GM19397 (cell line): ENCODE measurements around the gene NNT.

Experiments
- ATAC-seq: cut with Tn5 transposase; IDR thresholded peaks from one replicate; pipeline ENCODE4 v1.9.1; 2021; ENCODE audit warnings: mild to moderate bottlenecking, moderate library complexity; ENCODE audit not compliant: unreplicated experiment

NNT gene

DNA sequence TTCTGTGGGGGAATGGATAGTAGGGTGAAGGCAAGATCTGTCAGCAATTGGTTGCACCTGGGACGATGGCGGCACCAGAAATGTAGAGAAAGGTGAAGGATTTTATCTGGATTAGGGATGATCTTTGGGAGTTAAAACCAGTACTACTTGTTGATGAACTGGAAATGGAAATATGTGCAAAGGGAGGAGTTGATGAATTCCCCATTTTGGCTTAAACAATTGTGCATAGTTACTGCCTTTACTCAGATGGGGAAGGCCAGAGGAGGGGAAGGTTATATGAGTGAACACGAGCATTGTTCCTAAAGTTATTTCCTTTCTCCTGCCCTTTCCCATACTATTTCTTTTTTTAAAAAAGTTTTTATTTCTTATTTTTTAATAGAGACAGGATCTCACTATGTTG is 19.1 kb downstream of the NNT start:
- ATAC-seq = no peak

DNA sequence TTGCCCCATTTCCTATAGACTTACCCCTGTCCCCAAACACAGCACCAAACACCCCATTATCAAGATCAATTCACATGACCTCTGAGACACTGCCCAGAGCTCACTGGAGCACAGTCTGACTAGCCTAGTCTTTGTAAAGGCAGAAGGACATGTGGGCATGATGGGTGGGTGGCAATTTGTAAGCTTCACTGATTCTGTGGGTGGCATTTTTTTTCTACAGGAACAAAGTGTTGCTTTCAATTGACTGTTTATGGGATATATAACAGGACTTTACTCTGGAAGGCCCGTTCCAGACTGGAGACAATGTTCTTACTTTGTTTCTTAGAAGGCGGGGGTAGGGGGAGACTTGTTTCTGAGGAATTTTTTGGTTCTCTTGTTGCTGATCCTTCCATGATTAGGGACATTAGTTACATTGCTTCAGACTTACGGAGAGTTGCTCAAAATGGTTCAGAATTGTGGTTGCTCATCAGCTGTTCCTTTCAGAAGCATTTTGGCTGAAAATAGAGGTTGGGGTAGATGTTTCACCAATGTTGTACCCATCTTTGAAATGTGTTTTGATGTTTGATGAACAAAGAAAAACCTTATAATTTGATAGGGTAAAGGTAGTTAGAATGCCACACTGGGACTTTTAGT is 20.2 kb downstream of the NNT start:
- no peak for ATAC-seq

DNA sequence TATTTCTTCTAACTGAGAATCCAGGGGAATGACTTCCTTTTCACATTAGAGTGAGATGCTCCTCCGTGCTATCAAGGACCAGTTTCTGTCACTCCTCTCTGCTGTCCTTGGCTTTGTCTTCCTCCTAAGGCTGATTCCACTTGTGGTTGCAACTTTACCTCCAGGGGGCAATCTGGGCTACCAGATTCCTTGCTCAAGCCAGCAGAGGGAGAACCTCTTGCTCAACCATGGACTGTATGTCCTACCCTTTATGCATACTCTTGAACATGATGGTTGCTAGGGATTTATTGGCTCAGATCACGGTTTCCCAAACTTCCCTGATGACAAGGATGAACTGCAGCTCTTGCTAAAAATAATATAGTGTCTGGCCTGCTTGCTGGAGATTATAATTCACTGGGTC is 24.0 kb downstream of the NNT start:
- ATAC-seq = no peak

DNA sequence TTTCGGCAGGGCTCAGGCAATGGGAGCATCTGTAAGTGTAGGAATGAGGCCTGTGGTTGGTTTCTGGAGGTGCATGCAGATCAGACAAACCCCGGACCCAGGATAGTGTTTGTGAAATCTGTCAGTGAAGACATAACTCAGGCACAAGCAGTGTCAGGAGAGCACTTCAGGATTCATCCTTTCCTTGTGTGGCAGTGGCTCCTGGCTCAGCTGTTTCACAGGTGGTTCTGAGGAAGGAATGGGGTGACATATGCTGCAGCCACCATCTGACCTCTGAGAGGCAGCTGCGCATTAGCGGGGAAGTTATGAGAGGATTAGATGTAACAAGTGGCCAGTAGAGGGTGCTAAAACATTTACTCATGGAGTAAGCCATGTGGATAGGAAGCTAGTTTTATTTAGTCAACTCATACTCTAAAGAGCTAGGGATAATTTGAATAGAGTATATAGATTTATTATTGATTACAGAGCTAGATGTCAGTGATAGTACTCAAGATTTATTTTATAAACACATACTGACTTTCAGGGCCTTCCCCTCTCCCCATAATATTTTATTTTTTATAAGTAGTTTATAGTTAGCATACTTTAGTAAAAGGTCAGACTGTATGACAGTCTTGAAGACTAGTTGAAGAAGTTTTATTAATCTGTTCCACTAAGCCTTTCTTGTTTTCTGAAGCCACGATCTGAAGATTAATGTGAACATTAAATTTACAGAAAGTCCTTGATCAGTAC is 28.4 kb downstream of the NNT start:
- peak; percentile 86 for ATAC-seq

DNA sequence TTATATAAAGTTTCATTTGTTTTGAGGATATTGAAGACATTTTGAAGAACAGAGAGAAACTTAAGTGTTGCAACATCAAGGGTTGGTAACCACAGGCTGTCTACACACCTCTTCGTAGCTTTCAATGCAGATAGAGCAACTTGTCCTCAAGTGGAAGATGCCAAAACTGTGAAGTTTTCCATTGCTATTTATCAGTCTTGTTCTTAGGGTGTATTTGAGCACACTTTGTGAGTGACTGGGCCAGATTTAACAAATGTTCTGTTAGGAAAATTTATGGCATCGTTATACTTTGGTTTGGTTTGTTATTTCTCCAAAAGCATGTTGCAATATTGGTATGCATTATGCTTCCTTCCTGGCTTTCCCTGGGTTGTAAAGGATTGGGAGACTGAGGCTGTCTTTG is 31.6 kb downstream of the NNT start:
- no peak for ATAC-seq

DNA sequence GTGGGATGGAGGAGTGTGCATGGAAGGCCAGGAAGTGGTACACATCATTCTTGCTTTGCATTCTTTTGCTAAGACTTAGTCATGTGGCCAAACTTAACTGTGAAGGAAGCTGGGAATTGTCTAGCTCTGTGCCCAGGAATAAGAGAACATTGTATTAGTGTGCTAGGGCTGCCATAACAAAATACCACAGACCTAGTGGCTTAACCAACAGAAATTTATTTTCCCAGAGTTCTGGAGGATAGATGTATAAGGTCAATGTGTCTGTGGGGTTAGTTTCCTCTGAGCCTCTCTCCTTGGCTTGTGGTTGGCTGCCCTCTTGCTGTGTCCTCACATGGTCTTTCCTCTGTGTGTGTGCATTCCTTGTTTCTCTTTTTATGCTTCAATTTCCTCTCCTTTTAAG is 32.4 kb downstream of the NNT start:
- ATAC-seq = no peak

DNA sequence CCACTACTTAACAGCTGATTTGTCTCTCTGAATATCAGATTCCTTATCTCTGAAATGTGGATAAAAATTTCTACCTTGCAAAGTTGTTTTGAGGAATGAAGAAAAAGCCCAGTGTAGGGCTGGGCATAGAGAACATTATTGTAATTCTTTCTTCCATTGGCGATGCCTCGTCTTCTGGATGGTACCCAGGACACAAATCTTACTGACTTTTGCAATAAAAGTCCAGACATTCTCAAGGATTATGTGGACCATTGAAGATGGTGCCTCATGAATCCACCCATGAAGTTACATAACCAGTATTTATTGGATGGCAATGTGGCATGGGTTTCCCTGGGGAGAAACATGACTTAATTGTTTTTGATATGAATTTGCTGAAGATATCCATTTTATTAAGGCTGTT is 33.1 kb downstream of the NNT start:
- ATAC-seq = no peak

DNA sequence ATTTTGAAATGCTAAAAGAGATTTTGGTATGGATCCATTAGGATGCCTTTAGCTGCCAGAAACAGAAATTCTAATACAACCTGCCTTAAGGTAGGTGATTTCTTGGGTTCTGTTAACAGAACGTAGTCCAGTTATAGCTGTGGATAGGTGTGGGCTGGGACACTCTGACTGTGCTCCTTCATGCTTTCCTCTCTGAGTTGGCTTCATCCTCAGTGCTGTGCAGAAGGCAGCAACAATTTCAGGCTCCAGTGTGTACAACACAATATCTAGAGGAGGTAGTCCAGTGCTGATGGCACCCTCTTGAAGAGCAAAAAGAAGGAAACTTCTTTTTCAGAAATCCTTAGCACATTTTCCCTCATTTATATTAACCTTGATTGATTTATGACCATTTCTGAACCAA is 34.4 kb downstream of the NNT start:
- ATAC-seq = no peak

DNA sequence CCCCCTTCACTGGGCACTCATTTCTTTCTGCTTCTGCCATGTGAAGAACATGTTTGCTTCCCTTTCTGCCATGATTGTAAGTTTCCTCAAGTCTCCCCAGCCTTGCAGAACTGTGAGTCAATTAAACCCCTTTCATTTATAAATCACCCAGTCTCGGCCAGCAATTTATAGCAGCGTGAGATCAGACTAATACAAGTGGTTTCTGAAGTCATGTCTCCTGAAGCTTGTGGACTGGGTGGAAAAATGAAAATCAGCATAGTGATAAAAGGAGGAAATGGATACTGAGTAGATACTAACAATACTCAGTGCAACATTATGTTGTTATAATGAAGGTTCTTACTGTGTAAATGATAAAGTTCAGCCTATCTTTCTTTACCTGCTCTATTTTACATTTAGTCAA is 35.1 kb downstream of the NNT start:
- no peak for ATAC-seq

DNA sequence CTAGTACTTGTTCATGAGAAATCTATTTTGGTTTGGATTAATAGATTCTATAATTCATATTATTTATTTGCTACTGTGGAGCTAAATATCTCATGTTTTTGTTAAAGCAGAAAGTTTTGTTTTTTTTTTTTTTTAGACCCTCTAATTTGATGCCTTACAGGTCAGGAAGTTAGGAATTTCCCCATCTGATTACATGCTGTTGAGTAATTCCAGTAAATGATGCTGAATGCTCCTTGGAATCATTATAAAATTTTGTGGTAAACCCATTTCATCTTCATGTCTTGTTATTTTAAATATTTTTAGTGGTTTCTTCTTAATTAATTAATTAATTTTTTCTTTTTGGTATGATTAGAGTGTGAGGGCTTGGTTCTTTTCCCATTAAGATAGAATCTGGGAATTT is 35.6 kb downstream of the NNT start:
- ATAC-seq = no peak

DNA sequence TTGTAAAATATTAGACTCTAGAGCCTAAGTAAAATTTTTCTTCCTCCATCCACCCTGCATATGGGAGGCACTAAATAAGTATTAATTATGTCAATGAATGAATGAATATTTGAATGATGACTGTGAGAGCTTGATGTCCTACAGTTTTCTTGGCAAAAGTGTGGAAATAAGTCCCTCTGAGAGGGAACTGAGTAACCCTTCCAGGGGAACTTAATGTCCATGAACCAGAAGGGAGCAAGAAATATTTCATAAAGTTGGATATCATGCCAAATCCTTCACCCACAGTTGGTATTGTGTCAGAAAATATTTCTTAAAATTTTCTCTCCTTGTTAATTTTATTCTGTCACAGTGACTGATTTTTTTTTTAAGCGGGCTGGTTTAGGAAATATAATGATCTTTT is 36.6 kb downstream of the NNT start:
- ATAC-seq = no peak

DNA sequence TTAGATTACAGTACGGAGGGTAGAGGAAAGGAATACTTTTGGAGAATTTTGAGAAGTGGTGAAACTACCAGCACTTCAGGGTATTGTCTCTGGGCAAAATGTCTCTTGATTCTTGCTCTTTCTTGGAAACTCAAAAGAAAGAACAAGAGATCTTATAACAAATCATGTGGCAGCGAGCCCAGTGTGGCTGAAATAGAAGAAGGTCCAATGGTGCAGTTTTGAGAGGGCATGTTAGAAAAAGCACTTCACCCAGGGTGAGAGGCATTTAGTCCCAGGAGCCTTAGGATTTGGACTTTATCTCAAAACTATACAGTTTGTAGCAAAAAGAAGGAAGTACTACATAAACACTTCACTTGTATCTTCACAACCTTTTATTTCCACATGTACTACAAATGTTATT is 39.4 kb downstream of the NNT start:
- ATAC-seq = no peak

DNA sequence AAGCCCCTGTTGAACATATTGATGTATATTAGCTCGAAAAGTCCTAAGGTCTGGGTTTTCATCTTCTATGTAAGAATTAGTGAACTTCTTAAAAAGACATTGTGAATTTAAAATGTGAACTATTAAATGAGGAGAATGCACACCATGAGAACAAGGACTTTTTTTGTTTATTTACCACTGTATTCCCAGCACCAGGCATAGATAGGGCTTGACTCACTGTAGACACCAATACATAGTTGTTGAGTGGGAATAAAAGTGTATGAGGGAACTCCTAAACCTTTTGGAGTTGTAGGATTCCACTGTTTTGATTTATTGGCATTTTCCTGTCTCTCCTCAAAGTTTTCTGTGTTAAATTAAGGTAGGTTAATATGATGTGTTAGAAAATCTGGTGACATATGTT is 40.3 kb downstream of the NNT start:
- no peak for ATAC-seq

DNA sequence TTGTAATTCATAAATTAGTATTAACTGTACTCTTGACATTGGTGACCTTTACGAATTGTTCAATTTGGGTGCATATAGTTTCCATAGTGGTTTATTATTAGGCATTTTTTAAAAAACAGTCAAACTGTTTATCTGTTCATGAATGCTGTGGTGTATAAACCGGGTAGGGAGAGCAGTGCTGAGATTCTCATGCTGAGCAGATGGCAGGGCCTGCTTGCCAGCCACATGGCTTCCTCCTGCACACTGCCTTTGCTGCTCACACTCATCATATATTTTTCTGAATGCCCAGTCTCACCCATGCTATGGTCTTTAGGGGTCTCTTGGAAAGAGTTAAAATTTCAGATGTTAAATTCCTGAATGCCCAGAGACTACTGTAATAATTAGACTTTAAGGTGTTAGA is 40.8 kb downstream of the NNT start:
- ATAC-seq = no peak

DNA sequence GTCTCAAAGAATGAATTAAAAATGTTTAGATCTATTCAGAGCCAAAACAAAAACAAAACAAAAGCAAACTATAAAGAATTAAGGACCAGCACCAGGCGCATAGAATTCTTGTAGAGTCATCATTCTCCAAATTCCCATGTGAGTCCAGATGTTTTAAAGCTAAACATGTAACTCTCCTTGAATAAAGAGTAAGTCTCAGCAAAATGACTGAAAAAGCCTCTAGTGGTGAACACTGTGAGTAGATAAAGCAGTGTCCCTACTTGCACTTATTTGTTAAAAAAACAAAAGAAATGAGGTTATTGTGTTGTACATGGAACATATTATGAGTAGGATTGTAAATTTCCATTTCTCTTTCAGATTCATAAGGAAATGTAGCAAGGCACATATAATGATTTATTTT is 44.0 kb downstream of the NNT start:
- ATAC-seq = no peak

DNA sequence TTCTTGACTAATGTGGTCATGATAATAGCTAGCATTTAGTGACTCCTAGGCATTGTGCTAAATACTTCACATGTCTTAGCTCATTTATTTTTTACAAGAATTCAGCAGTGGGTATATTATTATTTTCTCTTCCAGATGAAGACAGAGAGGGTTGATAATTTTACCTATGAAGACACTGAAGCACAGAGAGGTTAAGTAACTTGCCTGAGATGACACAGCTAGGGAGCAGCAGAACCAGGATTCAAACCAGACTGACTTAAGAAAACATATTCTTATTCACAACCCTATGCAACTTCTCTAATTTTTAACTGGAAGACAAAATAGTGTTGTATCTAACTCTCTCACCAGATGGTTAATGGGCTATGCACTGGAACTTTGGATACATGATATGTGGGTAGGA is 44.8 kb downstream of the NNT start:
- no peak for ATAC-seq

DNA sequence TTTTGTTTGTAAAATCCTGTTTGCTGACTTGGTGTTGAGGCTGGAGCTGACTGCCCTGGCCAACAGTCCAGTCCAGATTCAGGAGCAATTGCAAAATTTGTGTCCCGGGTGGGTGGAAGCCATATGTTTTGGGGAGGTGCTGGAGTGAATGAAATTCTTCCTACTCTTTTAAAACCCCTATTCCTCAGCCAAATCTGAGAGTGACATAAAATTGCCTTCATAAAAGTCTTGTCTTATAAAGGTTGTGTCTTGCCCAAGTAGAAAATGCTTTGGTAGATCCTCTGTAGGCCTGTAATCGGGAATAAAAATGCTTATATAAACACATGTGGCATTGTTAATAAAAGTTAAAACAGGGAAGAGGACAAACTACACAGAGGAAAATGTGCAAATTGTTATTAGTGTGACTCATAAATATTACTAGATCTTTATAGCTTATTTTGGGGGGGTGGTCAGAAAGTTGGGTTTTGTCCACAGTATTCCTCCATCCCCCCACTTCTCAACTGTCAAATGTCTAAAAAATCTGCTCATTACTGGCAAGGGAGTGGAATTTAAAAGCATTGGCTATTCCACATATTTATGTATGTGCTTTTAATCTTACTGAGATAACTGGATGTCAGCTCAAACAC is 45.6 kb downstream of the NNT start:
- ATAC-seq = no peak

DNA sequence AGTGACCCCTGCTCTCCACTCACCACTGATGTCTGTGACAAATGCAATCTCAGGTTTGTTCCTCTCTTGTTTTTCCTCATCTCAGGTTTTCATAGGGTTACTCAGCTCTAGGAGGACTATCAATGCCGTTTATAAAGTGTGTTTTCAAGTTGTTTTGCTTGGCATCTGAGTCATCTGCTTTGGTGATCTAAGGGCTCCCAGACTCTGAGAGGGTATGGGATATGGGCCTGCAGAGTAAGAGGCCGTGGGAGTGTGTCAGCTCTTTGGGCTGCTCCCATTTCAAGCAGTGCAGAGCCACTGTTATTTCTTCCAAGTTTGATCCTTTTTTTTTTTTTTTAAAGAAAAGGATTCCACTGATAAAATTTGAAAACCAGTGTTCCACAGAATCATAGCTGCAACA is 46.3 kb downstream of the NNT start:
- ATAC-seq = no peak

DNA sequence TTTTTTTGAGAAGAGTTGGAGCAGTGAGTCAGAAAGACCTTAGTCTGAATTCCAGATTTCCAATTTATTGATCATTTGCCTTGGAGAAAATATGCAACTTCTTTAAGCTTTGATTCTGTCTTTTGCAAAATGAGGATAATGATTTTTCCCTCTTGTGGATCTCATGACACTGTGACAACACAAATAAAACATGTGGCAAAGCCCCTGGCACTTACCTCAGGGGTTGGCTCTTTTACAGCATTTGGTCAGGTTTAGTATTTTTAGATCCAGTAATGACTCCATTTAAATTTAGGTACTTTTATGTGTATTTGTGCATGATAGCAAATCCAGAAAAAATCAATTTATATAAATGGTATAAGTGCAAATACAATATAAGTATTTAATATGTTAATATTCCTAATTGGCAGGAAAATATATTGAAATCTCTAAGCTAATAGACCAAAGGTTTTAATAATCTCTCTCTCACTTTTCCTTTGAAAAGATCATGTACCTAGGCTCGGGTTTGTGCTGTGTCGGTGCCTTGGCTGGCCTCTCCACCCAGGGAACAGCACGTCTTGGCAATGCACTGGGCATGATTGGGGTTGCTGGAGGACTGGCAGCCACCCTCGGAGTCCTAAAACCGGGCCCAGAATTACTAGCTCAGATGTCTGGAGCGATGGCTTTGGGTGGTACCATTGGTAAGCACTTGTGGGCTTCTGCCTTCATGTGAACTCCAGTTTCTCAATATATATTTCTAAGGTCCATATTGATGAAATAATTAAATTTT is 49.7 kb downstream of the NNT start:
- ATAC-seq = no peak

DNA sequence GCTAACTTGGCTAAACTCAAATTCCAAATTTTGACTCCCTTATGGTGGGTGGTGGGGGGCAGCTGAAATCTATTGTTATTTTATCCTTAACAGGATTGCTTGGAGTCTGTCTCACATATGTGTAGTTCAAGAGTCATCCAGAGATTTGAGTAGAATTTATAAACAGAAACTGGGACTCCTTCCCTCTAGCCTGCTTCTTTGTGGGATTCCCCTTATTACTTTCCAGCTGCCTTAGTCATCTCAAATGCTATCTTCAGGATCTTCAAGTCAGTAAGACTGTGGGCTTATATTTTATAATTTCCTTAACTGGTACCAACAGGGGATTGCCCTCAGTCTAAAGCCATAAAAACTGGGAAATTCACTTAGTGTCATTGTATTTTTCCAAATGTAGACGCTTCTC is 55.5 kb downstream of the NNT start:
- ATAC-seq = no peak

DNA sequence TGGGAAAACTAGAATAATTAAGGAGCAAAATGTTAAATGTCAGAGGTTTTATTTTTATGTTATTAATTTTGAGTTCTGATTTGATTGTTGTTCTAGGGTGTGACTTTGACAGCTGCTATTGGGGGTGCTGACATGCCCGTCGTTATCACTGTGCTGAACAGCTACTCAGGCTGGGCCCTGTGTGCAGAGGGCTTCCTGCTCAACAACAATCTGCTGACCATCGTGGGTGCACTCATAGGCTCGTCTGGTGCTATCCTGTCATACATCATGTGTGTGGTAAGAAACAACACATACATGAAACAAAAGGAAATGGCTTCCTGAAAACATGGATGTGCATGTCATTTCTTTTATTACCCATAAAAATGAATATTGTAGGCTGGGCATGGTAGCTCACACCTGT is 56.1 kb downstream of the NNT start:
- no peak for ATAC-seq

DNA sequence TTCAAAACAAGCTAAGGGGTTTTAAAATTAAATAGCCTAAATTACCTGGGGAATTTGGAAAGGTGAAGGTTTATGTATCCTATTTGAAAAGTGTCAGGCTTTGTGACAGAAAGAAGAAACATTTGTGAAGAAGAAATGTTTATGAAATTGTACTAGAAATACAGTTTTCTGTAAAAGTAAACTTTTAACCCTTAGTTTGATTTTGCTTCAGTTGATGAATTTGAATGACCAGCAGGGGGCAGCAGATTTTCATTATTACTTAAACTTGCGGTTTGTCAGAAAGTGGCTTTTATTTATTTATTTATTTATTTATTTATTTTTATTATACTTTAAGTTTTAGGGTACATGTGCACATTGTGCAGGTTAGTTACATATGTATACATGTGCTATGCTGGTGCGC is 58.1 kb downstream of the NNT start:
- ATAC-seq = no peak
